RPMI7951 (cell line): Measurements from ENCODE around the gene AP1G1. TPM values are rescaled to one million over a fixed set of nuclear protein-coding genes. Genes with fewer than 3 reads are reported as not detected.

Experiments used
- DNase-seq: peaks from one replicate; pipeline ENCODE4 v3.0.0-alpha.2; 2012; ENCODE audit warnings: low read depth
- total RNA-seq: library from RNA; depleted of rRNA; stranded (reverse); fragments of >200 nt; shearing (Covaris generic); gene quantifications from 2 replicates; pipeline ENCODE4 v1.2.3, GENCODE V29; 2014

The AP1G1 gene
- total RNA-seq, 1 experiment from 2014 or later: 50.7 TPM

GRCh38 chr16:71754652-71755051, 54.0 kb downstream of the AP1G1 start:
- no peak for DNase-seq

- DNase-seq: no peak
Observed at GRCh38 chr16:71754108-71754507, 54.5 kb downstream of the AP1G1 start.

GRCh38 chr16:71748226-71748625, 60.4 kb downstream of the AP1G1 start:
- no peak for DNase-seq

GRCh38 chr16:71746442-71747046, 62.1 kb downstream of the AP1G1 start:
- peak; percentile 43 for DNase-seq

- no peak for DNase-seq
Observed at GRCh38 chr16:71738855-71739254, 69.8 kb downstream of the AP1G1 start.

GRCh38 chr16:71737501-71737900, 71.1 kb downstream of the AP1G1 start:
- DNase-seq: no peak

- no peak for DNase-seq
Observed at GRCh38 chr16:71734511-71734910, 74.1 kb downstream of the AP1G1 start.

- no peak for DNase-seq
Observed at GRCh38 chr16:71732587-71732986, 76.0 kb downstream of the AP1G1 start.

GRCh38 chr16:71727551-71728324, 80.9 kb downstream of the AP1G1 start:
- DNase-seq: no peak

GRCh38 chr16:71726476-71727315, 81.9 kb downstream of the AP1G1 start:
- no peak for DNase-seq

- DNase-seq: no peak
Observed at GRCh38 chr16:71724320-71724751, 84.3 kb downstream of the AP1G1 start, which contains the start of gene PHLPP2. Gene PHLPP2, minus strand, starts transcription at chr16:71724701. Its CDS starts 9,906 bp downstream, at chr16:71714795.

GRCh38 chr16:71723537-71724319, 84.9 kb downstream of the AP1G1 start:
- peak; percentile 64 for DNase-seq

GRCh38 chr16:71722801-71723536, 85.7 kb downstream of the AP1G1 start:
- peak; percentile 84 for DNase-seq

- no peak for DNase-seq
Observed at GRCh38 chr16:71721066-71721740, 87.4 kb downstream of the AP1G1 start.

GRCh38 chr16:71712501-71712900, 96.1 kb downstream of the AP1G1 start:
- no peak for DNase-seq

- no peak for DNase-seq
Observed at GRCh38 chr16:71711789-71712188, 96.8 kb downstream of the AP1G1 start.

GRCh38 chr16:71709229-71709781, 99.3 kb downstream of the AP1G1 start:
- DNase-seq: peak; percentile 54

- no peak for DNase-seq
Observed at GRCh38 chr16:71708696-71709095, 99.9 kb downstream of the AP1G1 start.

GRCh38 chr16:71707199-71707598, 101.4 kb downstream of the AP1G1 start:
- no peak for DNase-seq

- DNase-seq: no peak
Observed at GRCh38 chr16:71706046-71706445, 102.6 kb downstream of the AP1G1 start.
